GM21528 (cell line): ENCODE measurements around the gene FBN1.

Experiments used
- ATAC-seq: cut with Tn5 transposase; IDR thresholded peaks from one replicate; pipeline ENCODE4 v1.9.1; 2021; ENCODE audit warnings: mild to moderate bottlenecking, moderate library complexity; ENCODE audit not compliant: unreplicated experiment, low FRiP score

Gene FBN1

GRCh38 chr15:48645558-48646330, at the start of gene FBN1:
FBN1 (minus strand) TSS chr15:48645709; CDS start chr15:48644769, 940 bp downstream.
- ATAC-seq: peak; percentile 65

GRCh38 chr15:48693484-48693883, 48.0 kb upstream of the FBN1 start:
- no peak for ATAC-seq

DNA sequence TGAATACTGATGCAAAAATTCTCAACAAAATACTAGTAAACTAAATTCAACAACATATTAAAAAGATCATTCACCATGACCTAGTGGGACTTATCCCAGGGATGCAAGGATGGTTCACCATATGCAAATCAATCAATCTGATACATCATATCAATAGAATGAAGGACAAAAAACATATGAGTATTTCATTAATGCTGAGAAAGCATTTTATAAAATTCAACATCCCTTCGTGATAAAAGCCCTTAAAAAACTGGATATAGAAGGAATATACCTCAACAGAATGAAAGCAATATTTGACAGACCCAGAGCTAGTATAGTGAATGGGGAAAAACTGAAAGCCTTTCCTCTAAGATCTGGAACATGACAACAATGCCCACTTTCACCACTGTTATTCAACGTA, 43.0 kb upstream of the FBN1 start:
- ATAC-seq: no peak

- ATAC-seq: no peak
These were observed 38.7 kb upstream of the FBN1 start for GRCh38 chr15:48683991-48684765.

GRCh38 chr15:48682942-48683651, 37.6 kb upstream of the FBN1 start:
- no peak for ATAC-seq

DNA sequence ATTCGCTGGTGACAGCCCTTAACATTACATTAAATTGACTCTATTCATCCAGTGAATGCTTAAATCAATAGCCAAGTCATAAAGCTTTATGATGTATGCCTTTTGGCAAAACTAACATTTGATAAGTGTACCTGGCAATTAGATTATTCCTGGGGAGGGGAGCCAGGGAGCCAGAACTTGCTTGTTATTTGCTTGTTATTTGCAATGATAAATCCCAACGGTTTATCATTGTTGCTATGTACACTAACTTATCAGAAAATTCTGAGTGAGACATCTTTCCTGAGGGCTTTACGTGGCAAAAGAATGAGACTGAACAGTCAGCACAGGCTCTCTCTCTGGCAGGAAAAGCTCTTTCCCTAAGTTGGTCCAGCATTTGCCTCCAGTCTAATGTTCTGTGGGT, 35.8 kb upstream of the FBN1 start:
- ATAC-seq: no peak

GRCh38 chr15:48680841-48681240, 35.3 kb upstream of the FBN1 start:
- no peak for ATAC-seq

- ATAC-seq: no peak
These were observed 34.4 kb upstream of the FBN1 start for GRCh38 chr15:48679952-48680351.

- ATAC-seq: no peak
These were observed 33.3 kb upstream of the FBN1 start for GRCh38 chr15:48678851-48679250.

DNA sequence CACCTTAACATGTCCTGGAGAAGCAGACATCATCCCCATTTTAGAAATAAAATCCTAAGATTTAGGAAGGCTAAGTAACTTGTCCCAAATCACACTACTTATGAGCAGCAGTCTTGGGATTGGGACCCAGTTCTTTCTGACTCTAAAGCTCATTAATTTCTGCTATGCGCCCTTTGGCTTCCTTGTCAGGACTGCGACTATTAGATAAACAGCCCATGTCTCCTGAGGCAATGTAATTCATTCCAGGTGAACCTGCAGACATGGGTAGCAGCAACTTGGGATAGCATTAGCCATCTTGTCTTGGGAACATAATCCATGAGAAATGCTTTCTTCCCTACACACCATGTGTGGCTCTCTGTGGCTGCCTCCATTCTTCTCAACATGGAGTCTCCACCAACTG, 32.3 kb upstream of the FBN1 start:
- ATAC-seq: no peak

DNA sequence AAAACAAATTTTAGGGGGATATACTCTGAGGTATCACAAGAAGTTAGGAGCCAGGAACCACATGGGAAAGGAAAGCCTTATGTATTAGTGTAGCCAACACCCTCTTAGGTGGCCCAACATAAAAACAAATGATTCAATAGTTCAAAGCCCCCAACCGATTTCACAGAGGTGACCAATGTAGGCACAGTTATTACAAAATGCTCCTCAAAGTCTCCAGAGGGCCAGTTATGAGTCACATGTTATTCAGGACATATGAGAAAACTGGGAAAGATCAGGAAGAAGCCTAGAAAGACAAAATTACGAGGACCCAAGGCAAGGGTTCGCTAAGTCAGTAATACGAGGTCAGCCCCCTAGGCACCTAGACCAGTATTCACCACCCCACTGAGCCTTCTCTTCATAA, 29.9 kb upstream of the FBN1 start:
- ATAC-seq: no peak

- no peak for ATAC-seq
These were observed 29.4 kb upstream of the FBN1 start for GRCh38 chr15:48674876-48675275.

GRCh38 chr15:48672206-48672605, 26.7 kb upstream of the FBN1 start:
- no peak for ATAC-seq

DNA sequence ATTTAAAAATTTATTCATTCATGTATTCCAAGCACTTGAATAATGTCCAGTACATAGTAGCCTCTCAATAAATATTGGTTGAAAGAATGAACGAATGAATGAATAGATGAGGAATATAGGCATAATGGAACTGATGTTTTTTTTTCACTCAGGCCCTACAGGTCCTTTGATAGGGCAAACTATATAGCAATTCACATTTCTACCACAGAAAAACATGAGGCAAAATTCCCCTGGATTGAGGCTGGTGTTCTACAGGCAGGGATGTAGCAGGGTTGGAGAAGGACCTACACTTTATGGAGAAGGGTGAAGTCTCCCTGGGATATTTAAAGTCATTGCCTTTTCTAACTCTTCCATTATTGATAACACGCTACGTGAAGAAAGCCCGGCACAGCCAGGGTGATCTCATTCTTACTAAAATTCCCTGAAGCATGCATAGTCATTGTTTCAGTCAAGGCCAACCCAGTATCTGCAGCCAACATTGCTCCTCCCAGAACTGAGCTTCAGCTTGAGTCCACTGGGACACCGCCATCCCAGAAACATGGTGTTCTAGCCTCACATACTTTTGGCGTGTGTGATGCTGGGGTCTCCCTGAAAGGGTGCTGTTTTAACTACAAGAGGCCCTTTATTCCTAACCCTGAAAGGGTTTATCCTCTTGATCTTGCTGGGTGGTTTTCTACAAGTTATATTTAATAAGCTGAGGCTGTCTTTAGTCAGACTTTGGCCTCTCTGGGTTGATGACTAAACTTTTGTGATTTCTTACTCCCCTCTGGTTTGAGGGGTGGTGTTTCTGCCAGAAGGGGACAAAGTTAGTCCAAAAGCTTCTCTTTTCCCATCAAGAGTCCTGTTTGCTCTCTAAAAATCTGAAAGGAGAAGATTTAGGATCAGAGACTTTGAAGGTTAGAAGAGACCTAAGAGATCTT, 25.9 kb upstream of the FBN1 start:
- ATAC-seq: no peak

DNA sequence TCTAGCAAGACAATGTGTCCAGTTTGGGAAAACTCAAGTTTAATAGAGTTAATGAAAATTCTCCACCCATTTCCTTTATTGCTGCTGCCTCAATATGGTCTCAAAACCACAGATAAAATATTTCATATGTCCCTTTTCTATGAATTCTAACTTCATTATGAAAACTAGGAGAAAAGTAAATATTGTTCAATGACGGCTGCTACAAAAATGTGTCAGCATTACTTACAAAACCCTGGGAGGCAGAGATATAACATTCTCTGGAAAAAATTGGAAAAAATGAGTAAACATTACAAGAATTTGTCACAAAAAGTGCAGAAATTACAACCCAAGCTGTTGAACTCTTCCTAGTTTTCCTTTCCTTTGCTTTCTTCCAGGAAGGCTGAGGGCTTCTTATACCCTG, 22.2 kb upstream of the FBN1 start:
- ATAC-seq: no peak

DNA sequence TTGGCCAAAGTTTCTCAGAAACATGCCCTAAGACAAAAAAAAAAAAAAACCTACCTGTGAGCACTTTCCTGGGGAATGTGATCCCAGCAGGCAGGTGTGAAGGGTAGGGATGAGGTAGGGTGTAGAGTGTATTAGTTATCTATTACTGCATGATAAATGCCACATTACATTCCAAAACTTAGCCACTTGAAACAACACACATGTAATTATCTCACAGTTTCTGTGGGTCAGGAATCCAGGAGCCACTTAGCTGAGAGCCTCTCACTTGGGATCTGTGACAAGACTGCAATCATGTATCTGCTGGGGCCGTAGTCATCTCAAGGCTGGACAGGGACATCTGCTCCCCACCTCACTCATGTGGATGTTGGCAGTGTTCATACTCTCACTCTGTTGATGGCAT, 18.9 kb upstream of the FBN1 start:
- no peak for ATAC-seq

GRCh38 chr15:48657950-48658591, 12.6 kb upstream of the FBN1 start:
- no peak for ATAC-seq

GRCh38 chr15:48654801-48655200, 9.3 kb upstream of the FBN1 start:
- ATAC-seq: no peak

- no peak for ATAC-seq
These were observed 8.6 kb upstream of the FBN1 start for GRCh38 chr15:48653913-48654670.
